GM10266 (cell line): ENCODE results near the gene SSBP3.

Experiments
- DNase-seq: peaks from one replicate; pipeline ENCODE4 v3.0.0; 2012; ENCODE audit errors: extremely low spot score
- TF ChIP-seq, protein P1 (sequence below): IDR thresholded peaks from 2 replicates; pipeline ENCODE4 v1.5.1; 2012; ENCODE audit warnings: mild to moderate bottlenecking, low read depth; ENCODE audit not compliant: control insufficient read depth, insufficient read depth; ENCODE audit errors: missing control alignments

The SSBP3 gene

DNA sequence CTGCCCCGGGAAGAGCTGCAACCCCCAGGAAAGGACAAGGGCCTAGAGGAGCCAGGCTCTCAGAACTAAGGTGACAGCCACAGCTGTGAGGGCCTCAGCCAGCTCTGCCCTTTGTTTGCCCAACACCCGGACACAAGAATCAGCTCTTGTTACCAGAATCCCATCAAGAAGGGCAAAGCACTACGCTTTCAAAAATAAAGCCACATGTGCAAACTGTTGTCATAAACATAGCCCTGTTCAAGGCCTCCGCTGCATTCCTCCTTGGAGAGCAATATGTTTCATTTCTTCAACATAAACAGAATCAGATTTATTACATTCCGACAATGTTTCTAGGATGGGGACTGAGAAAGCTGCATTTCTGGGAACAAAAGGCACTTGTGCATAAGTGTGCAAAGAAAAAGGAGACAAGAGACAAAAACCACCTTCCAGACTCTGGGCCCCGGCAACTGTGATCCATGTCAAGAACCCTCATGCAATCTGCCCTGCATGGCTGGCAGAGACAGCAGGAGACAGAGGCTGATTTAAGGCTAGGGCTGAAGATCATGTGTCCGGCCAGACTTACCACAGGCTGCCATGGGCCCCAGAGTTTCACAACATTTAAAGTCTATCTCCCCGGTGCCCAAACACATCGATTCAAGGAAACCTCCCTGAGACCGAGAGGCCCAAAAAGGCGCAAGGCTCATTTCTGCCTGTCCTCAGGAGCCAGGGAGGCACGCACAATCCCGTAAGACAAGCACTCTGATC lies 71.0 kb downstream of the SSBP3 start:
- DNase-seq: no peak
- TF ChIP-seq, protein P1, sequence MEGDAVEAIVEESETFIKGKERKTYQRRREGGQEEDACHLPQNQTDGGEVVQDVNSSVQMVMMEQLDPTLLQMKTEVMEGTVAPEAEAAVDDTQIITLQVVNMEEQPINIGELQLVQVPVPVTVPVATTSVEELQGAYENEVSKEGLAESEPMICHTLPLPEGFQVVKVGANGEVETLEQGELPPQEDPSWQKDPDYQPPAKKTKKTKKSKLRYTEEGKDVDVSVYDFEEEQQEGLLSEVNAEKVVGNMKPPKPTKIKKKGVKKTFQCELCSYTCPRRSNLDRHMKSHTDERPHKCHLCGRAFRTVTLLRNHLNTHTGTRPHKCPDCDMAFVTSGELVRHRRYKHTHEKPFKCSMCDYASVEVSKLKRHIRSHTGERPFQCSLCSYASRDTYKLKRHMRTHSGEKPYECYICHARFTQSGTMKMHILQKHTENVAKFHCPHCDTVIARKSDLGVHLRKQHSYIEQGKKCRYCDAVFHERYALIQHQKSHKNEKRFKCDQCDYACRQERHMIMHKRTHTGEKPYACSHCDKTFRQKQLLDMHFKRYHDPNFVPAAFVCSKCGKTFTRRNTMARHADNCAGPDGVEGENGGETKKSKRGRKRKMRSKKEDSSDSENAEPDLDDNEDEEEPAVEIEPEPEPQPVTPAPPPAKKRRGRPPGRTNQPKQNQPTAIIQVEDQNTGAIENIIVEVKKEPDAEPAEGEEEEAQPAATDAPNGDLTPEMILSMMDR: no peak

DNA sequence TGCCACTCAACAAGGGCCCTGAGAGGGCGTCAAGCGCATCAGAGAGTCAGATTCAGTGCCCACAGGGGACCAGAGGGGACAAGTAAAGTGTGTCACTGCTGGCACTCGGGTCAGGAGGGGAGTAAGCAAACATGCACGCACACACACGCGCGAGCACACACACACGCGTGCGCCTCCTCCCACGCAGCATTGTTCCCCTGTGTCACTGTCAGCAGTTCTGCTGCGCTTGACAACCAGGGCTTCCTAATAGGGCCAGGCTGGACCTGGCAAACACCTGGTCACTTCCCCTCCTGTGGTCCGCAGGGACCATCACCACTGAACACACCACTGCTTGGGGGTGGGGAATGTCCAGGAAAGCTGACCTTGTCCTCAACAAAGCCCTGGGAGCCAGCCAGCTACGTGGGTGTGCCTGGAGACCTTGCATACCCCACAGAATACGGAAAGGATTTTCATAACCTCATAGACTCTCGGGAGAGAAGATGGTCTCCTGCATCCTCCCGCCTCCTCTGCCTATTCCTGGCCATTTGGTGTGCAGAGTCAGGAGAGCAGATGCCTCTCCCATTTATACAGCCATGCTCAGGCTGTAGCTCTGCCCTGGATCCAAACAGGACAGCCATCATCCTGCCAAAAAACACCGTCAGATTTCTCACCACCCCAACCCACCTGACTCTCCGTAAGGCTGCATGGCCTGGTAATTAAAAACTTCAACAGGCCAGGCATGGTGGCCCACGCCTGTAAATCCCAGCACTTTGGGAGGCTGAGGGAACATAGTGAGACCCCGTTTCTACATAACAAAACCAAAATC lies 73.2 kb downstream of the SSBP3 start:
- TF ChIP-seq, protein P1: no peak
- DNase-seq: no peak

DNA sequence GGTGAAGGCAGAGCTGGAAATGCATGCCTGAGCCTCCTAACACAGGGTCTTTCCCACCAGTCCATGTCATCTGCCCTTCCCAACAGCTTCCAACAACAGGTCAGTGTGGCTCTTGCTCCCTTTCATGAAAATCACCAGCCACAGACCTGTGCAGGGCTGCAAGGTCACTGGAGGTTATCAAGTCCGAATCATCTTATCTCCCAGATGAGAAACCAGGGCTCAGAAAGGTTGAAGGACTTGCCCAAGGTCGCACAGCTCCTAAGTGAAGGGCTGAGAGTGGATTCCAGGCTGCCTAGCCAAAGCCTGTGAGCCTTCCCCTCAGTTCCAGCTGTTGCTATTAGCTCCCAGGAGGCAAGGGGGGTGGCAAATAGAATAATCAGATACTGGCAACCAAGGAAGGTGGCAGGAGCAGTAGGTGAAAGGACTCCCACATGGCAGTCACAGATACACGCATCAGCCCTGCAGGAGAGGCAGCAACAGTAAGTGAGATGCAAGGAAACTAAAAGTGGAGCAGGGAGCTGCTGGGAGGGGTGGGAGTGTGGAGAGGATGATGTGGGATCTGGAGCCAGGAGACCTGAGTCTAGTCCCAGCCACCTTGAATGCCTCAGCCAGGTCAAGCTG lies 74.2 kb downstream of the SSBP3 start:
- TF ChIP-seq, protein P1: no peak
- no peak for DNase-seq

DNA sequence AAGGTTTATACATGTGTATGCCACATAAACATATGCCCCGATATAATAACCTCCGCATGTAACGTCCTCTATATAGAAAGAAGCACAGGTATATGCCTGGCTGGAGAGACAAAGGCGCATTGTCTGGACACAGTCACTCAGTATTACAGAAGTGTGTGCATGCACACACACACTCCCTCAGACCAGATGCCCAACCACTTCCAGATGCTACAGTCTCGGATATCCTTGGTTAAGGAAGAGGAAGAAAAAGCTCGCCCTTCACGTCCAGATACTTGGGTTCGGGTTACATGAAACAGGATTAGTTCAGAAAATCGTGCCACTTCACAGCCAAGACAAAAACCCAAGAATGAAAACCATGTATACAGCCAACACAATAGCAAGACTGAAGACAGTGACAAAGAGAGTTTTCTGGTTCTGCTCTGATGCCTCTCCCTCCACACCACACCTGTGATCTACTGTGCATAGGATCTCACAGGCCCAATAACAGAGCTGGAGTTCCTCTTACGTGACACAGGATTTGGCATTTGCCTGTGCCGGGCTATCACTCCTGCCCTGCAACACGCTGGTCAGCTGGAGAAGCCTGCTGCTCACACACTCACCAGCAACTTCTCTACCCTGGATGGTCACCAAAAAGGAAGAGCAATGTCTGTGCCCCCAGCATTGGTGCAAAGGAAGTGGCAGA lies 75.0 kb downstream of the SSBP3 start:
- no peak for DNase-seq
- TF ChIP-seq, protein P1: no peak

DNA sequence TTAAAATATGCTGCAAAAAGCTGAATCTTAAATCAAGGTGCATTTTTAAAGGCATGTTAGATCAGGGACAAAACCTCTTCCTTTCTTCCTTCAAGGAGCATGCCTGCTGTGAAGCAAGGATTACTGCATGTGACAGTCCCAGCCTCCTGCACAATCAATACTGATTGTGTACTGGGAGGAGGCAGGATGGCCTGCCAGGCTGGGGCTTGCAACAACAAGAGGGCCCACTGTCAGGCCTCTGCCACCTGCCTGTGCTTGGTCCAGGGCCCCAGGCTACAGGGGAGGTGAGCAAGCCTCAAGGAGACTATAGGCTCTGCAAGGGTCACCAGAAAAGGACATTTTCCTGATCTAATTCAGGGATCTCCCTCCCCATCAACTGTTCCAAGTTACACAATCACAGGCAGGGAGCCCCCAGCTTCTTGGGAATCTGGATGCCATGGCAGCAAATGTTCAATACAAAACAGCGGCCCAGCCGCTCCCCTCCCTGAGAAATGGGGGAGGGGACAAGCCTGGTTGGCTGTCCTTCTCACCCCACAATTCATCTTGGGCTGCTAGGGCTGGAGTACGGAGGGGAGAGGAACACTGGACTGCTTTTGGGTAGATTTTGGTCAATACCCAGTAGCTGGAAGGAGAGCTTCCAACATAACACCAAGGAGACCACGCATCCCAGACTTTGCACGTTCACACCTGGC lies 76.7 kb downstream of the SSBP3 start:
- TF ChIP-seq, protein P1: no peak
- no peak for DNase-seq

DNA sequence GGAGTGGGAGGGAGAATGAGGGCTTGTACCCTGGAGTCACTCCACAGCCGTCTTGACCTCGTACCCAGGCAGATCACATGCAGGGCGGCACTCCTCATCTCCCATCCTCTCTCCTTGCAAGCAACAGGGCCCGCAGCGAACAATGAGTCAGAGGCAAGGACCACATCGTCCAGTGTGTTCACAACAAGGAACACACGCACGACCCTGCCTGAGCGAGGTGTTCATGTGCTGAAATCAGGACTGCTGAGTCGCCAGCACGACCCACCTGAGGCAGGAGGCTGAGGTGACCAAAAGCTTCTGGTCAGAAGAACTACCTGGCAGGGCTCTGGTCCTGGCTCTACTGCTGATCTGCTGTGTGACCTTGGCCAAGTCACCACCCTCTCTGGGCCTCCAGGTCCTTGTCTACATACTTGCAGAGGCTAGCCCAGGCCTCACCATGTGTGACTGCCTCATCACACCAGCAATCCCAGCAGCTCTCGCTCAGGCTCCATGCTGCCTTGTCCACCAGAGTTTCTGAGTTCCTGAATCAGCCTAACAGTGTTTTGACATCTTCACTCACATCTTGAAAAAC lies 78.0 kb downstream of the SSBP3 start:
- TF ChIP-seq, protein P1: no peak
- DNase-seq: no peak
